H9 (cell line): ENCODE results near the gene CDK5R1. TPM values are rescaled to one million over a fixed set of nuclear protein-coding genes. Genes with fewer than 3 reads are reported as not detected.
A peak's percentile ranks its signal among the peaks of the same experiment; 100 is the strongest.

ENCODE experiments used
- DNase-seq: peaks from one replicate; pipeline ENCODE4 v3.0.0-alpha.2; 2017
- H2AFZ ChIP-seq: one replicate; pipeline ENCODE4 v1.6.1; 2013; ENCODE audit warnings: mild to moderate bottlenecking, low read length, control low read depth, moderate library complexity
- H2AK5ac ChIP-seq: 2 replicates; pipeline ENCODE4 v1.6.1; 2013; ENCODE audit warnings: low read length, control low read depth, mixed read lengths; ENCODE audit not compliant: insufficient read length
- H2BK120ac ChIP-seq: one replicate; pipeline ENCODE4 v1.6.1; 2013; ENCODE audit warnings: low read depth, mild to moderate bottlenecking, low read length, control low read depth, inconsistent platforms; ENCODE audit not compliant: poor library complexity, severe bottlenecking
- H2BK12ac ChIP-seq: 2 replicates; pipeline ENCODE4 v1.6.1; 2013; ENCODE audit warnings: low read length, control low read depth, mixed read lengths, low read depth; ENCODE audit not compliant: insufficient read length
- H2BK15ac ChIP-seq: 2 replicates; pipeline ENCODE4 v1.6.1; 2013; ENCODE audit warnings: low read depth, low read length, control low read depth
- H2BK20ac ChIP-seq: one replicate; pipeline ENCODE4 v1.6.1; 2013; ENCODE audit warnings: low read depth, mild to moderate bottlenecking, low read length, control low read depth, inconsistent platforms; ENCODE audit not compliant: poor library complexity, severe bottlenecking
- H2BK5ac ChIP-seq: 2 replicates; pipeline ENCODE4 v1.6.1; 2013; ENCODE audit warnings: low read length, control low read depth, mixed read lengths; ENCODE audit not compliant: insufficient read length
- H3K14ac ChIP-seq: 2 replicates; pipeline ENCODE4 v1.6.1; 2013; ENCODE audit warnings: low read length, control low read depth; ENCODE audit not compliant: insufficient read depth
- H3K18ac ChIP-seq: 2 replicates; pipeline ENCODE4 v1.6.1; 2013; ENCODE audit warnings: low read depth, mild to moderate bottlenecking, mixed read lengths, low read length, control low read depth; ENCODE audit not compliant: insufficient read length
- H3K23ac ChIP-seq: 2 replicates; pipeline ENCODE4 v1.6.1; 2013; ENCODE audit warnings: low read length, control low read depth, mixed read lengths, low read depth; ENCODE audit not compliant: insufficient read length
- H3K23me2 ChIP-seq: 2 replicates; pipeline ENCODE4 v1.6.1; 2013; ENCODE audit warnings: low read depth, mild to moderate bottlenecking, mixed read lengths, low read length, control low read depth; ENCODE audit not compliant: insufficient read length, poor library complexity, severe bottlenecking
- H3K27ac ChIP-seq: 2 replicates; pipeline ENCODE4 v1.5.1; 2013; ENCODE audit warnings: low read length, control low read depth, mixed read lengths, low read depth; ENCODE audit not compliant: insufficient read length
- H3K27me3 ChIP-seq: 2 replicates; pipeline ENCODE4 v1.6.1; 2013; ENCODE audit warnings: low read length, control low read depth, inconsistent platforms; ENCODE audit not compliant: insufficient read depth
- H3K4ac ChIP-seq: 2 replicates; pipeline ENCODE4 v1.6.1; 2013; ENCODE audit warnings: low read depth, mild to moderate bottlenecking, control low read depth, inconsistent platforms, low read length, moderate library complexity
- H3K4me1 ChIP-seq: 2 replicates; pipeline ENCODE4 v1.6.1; 2013; ENCODE audit warnings: low read length, control low read depth, inconsistent platforms; ENCODE audit not compliant: insufficient read depth
- H3K4me2 ChIP-seq: 2 replicates; pipeline ENCODE4 v1.6.1; 2013; ENCODE audit warnings: low read length, control low read depth, mixed read lengths; ENCODE audit not compliant: insufficient read length, insufficient read depth
- H3K56ac ChIP-seq: 2 replicates; pipeline ENCODE4 v1.6.1; 2013; ENCODE audit warnings: low read depth, mild to moderate bottlenecking, mixed read lengths, low read length, control low read depth; ENCODE audit not compliant: insufficient read length
- H3K79me1 ChIP-seq: 2 replicates; pipeline ENCODE4 v1.6.1; 2013; ENCODE audit warnings: low read depth, mild to moderate bottlenecking, moderate library complexity, low read length, control low read depth, inconsistent platforms; ENCODE audit not compliant: insufficient read depth, poor library complexity, severe bottlenecking
- H3K79me2 ChIP-seq: 2 replicates; pipeline ENCODE4 v1.6.1; 2013; ENCODE audit warnings: low read length, control low read depth, inconsistent platforms; ENCODE audit not compliant: insufficient read depth
- H3K9ac ChIP-seq: 2 replicates; pipeline ENCODE4 v1.6.1; 2013; ENCODE audit warnings: low read length, control low read depth, mixed read lengths; ENCODE audit not compliant: insufficient read length; ENCODE audit errors: extremely low read depth
- H3K9me3 ChIP-seq: one replicate; pipeline ENCODE4 v1.6.1; 2013; ENCODE audit warnings: low read depth, low read length, inconsistent platforms; ENCODE audit not compliant: control insufficient read depth
- H3T11ph ChIP-seq: one replicate; pipeline ENCODE4 v1.6.1; 2013; ENCODE audit warnings: mild to moderate bottlenecking, low read length, control low read depth, inconsistent platforms
- H4K20me1 ChIP-seq: one replicate; pipeline ENCODE4 v1.6.1; 2013; ENCODE audit not compliant: control insufficient read depth, insufficient read length, insufficient read depth
- H4K5ac ChIP-seq: 2 replicates; pipeline ENCODE4 v1.6.1; 2013; ENCODE audit warnings: low read depth, mild to moderate bottlenecking, mixed read lengths, low read length, control low read depth; ENCODE audit not compliant: insufficient read length
- H4K8ac ChIP-seq: replicated peaks from 2 replicates; pipeline ENCODE4 v1.6.1; 2013; ENCODE audit warnings: low read length, control low read depth, mixed read lengths, low read depth; ENCODE audit not compliant: insufficient read length
- H4K91ac ChIP-seq: 2 replicates; pipeline ENCODE4 v1.6.1; 2013; ENCODE audit warnings: low read depth, mild to moderate bottlenecking, moderate library complexity, mixed read lengths, low read length, control low read depth; ENCODE audit not compliant: insufficient read length
- H3K27ac Mint-ChIP-seq, 3 experiments: 2 replicates in 2 of 3; 3 replicates in 1 of 3; pipeline ENCODE4 v1.8.0; 2020 to 2021; ENCODE audit warnings: mixed read lengths in 3 of 3, mild to moderate bottlenecking in 1 of 3, moderate library complexity in 1 of 3
- H3K27me3 Mint-ChIP-seq: 2 replicates; pipeline ENCODE4 v1.8.0; 2021; ENCODE audit warnings: low read depth, mild to moderate bottlenecking, moderate library complexity, mixed read lengths
- H3K36me3 Mint-ChIP-seq, 3 experiments: 2 replicates in 2 of 3; 3 replicates in 1 of 3; pipeline ENCODE4 v1.8.0; 2020 to 2021; ENCODE audit warnings: low read depth in 3 of 3, mixed read lengths in 3 of 3; ENCODE audit not compliant: insufficient read depth in 1 of 3
- H3K4me1 Mint-ChIP-seq, 2 experiments: 2 replicates each; pipeline ENCODE4 v1.8.0; 2020; ENCODE audit warnings: mixed read lengths in 2 of 2
- H3K4me3 Mint-ChIP-seq, 2 experiments: 2 replicates in 1 of 2; 3 replicates in 1 of 2; pipeline ENCODE4 v1.8.0; 2020 to 2021; ENCODE audit warnings: mild to moderate bottlenecking in 2 of 2, mixed read lengths in 2 of 2, moderate library complexity in 1 of 2
- H3K9me3 Mint-ChIP-seq, 2 experiments: 2 replicates in 1 of 2; 3 replicates in 1 of 2; pipeline ENCODE4 v1.8.0; 2020; ENCODE audit warnings: mild to moderate bottlenecking in 2 of 2, mixed read lengths in 2 of 2, moderate library complexity in 1 of 2
- CTCF ChIP-seq: fragments of 200-600 bp; sonication (generic); conservative IDR thresholded peaks from 3 replicates; pipeline ENCODE4 v1.8.0; 2021; ENCODE audit warnings: antibody characterized with exemption, mild to moderate bottlenecking
- WGBS: extraction: QIAGEN DNeasy Blood & Tissue Kit; methylation state at CpG from one replicate; pipeline ENCODE4 v1.1.7; 2013; ENCODE audit warnings: missing lambda C conversion rate, low lambda C conversion rate, mixed read lengths; ENCODE audit not compliant: insufficient read length; ENCODE audit errors: extremely low coverage; 5-methylcytosine and 5-hydroxymethylcytosine counted together
- total RNA-seq: library from RNA; stranded (reverse); gene quantifications from 2 replicates; pipeline ENCODE4 v1.2.1, GENCODE V29; 2021

The CDK5R1 gene
- total RNA-seq, 1 experiment from 2014 or later = 11.4 TPM

- H3K79me2 ChIP-seq = no peaks in the 10 kb centered on the region
- no peak for TF ChIP-seq CTCF
- H3K36me3 Mint-ChIP-seq = no peaks in the 10 kb centered on the region
- no CpG with 5 or more reads among the region's 11 CpGs for WGBS
- no peak for DNase-seq
- H2BK12ac ChIP-seq = no peak overlapping the region
- peak overlapping the region; percentile 19 to 73 (median 66); a peak in 5 of 7 replicates for H3K27ac Mint-ChIP-seq
- no peak overlapping the region for H2BK5ac ChIP-seq
- no peaks in the 10 kb centered on the region for H3K9me3 ChIP-seq
- no peak overlapping the region for H4K5ac ChIP-seq
- H3K23ac ChIP-seq = no peak overlapping the region
- H2BK15ac ChIP-seq = no peak overlapping the region
- no peak overlapping the region for H2BK120ac ChIP-seq
- H3K4me3 Mint-ChIP-seq = no peak overlapping the region; a peak in 1 of 5 replicates
- H3K23me2 ChIP-seq = peaks cover 5% of the 10 kb centered on the region
- H4K91ac ChIP-seq = no peak overlapping the region
- no peak overlapping the region for H3K9ac ChIP-seq
- H3K79me1 ChIP-seq = no peaks in the 10 kb centered on the region
- no peak overlapping the region for H3K4ac ChIP-seq
- H3K27ac ChIP-seq = no peak overlapping the region
- no peaks in the 10 kb centered on the region for H3K9me3 Mint-ChIP-seq
- no peak overlapping the region for H2AK5ac ChIP-seq
- H4K8ac ChIP-seq = no peak overlapping the region
- H3K14ac ChIP-seq = no peak overlapping the region
- H3K4me1 Mint-ChIP-seq = peaks cover 39 to 47% of the 10 kb centered on the region in 2 experiments
- no peak overlapping the region for H2AFZ ChIP-seq
- peaks cover 18% of the 10 kb centered on the region; the same call in 1 of the 2 replicates for H3K4me1 ChIP-seq
- no peak overlapping the region for H3T11ph ChIP-seq
- no peak overlapping the region for H3K4me2 ChIP-seq
- H3K18ac ChIP-seq = no peak overlapping the region
- H3K27me3 Mint-ChIP-seq = peaks cover 8% of the 10 kb centered on the region
- H3K27me3 ChIP-seq = no peaks in the 10 kb centered on the region
- H2BK20ac ChIP-seq = no peak overlapping the region
- H3K56ac ChIP-seq = no peak overlapping the region
- H4K20me1 ChIP-seq = no peaks in the 10 kb centered on the region
Measured at GRCh38 chr17:32523017-32523680, 36.4 kb downstream of the CDK5R1 start.
